ENCODE data around the gene RASGRF2.

GRCh38 chr5:81244451-81244850, 284.3 kb downstream of the RASGRF2 start:
- no peak for TF ChIP-seq ZNF146 (CRISPR knock-in tag; IDR thresholded peaks at IDR 0.05; ENCODE audit: unreplicated experiment)
- TF ChIP-seq CTCF (IDR thresholded peaks at IDR 0.05 in 2 of 3, conservative IDR thresholded peaks at IDR 0.05 in 1 of 3; ENCODE audit: insufficient read depth in 2 of 3, low read depth in 1 of 3, low read length in 3 of 3) = no peak
- TF ChIP-seq KLF13 (tag; IDR thresholded peaks at IDR 0.05; ENCODE audit: borderline replicate concordance, low read depth) = no peak
- TF ChIP-seq FOXA1 (IDR thresholded peaks at IDR 0.05; ENCODE audit: borderline replicate concordance) = no peak
- no peak for TF ChIP-seq FOS (IDR thresholded peaks at IDR 0.05; ENCODE audit: extremely low read depth, insufficient read length)
- no peak for TF ChIP-seq POLR2AphosphoS2 (IDR thresholded peaks at IDR 0.05; ENCODE audit: low read length)

Measured in K562 (cell line).